Endothelial cell of umbilical vein (primary cell): ENCODE measurements around the gene LAMC1. TPM values are rescaled to one million over a fixed set of nuclear protein-coding genes. Genes with fewer than 3 reads are reported as not detected.

Experiments
- BruUV-seq: library from RNA; stranded (reverse); fragments of 400-500 nt; replicated peaks from 2 replicates; lab custom pipeline; 2021; lab: Mats Ljungman, UMichigan
- CTCF ChIA-PET: fragments of 300-600, 350-600 bp; sonication (Branson Sonifier 250); formaldehyde crosslinking; loops from one replicate; lab custom pipeline; 2021; ENCODE audit warnings: antibody characterized with exemption, inconsistent platforms; lab: Charles Lee
- POLR2A ChIA-PET: fragments of 300-600, 350-600 bp; sonication (Branson Sonifier 250); formaldehyde crosslinking; loops from one replicate; lab custom pipeline; 2021; ENCODE audit warnings: antibody characterized with exemption, inconsistent platforms; lab: Charles Lee
- DNase-seq: peaks from one replicate; pipeline ENCODE4 v3.0.0-alpha.2; 2011; ENCODE audit warnings: low read depth, low spot score
- FAIRE-seq: peaks from 2 replicates; lab custom pipeline; 2011; peaks lifted over from hg19 to GRCh38; lab: Jason Lieb, UNC
- H2AFZ ChIP-seq: 2 replicates; pipeline ENCODE4 v1.6.0; 2012; ENCODE audit warnings: low read depth, low read length, control low read depth, inconsistent platforms
- H3K27ac ChIP-seq: 2 replicates; pipeline ENCODE4 v1.5.1; 2011; ENCODE audit warnings: low read depth, mild to moderate bottlenecking, control low read depth, low read length, moderate library complexity; ENCODE audit not compliant: insufficient read depth
- H3K27me3 ChIP-seq, 2 experiments: 2 replicates each; pipeline versions ENCODE4 v1.6.0 to v1.6.1; 2011; ENCODE audit warnings: low read length in 2 of 2, mixed read lengths in 1 of 2; ENCODE audit not compliant: control insufficient read depth in 2 of 2, insufficient read depth in 2 of 2
- H3K36me3 ChIP-seq, 2 experiments: 2 replicates in 1 of 2; 3 replicates in 1 of 2; pipeline ENCODE4 v1.5.1; 2011; ENCODE audit warnings: low read length in 2 of 2, mild to moderate bottlenecking in 1 of 2, moderate library complexity in 1 of 2; ENCODE audit not compliant: control insufficient read depth in 2 of 2, insufficient read depth in 2 of 2; ENCODE audit errors: extremely low read depth in 1 of 2
- H3K4me1 ChIP-seq: 3 replicates; pipeline ENCODE4 v1.5.1; 2011; ENCODE audit warnings: mild to moderate bottlenecking, low read length; ENCODE audit not compliant: control insufficient read depth, insufficient read depth; ENCODE audit errors: extremely low read depth
- H3K4me2 ChIP-seq: 2 replicates; pipeline ENCODE4 v1.6.1; 2011; ENCODE audit warnings: low read length, control low read depth, mixed read lengths; ENCODE audit not compliant: insufficient read depth
- H3K4me3 ChIP-seq, 3 experiments: fragments of 200-600 bp in 1 of 3; sonication (generic), shearing (Covaris generic) in 1 of 3; replicated peaks in 1 of 3; 2 replicates each; pipeline ENCODE4 v1.5.1; 2011 to 2016; ENCODE audit warnings: control low read depth in 3 of 3, low read length in 3 of 3, mild to moderate bottlenecking in 2 of 3, inconsistent platforms in 1 of 3, low read depth in 1 of 3, moderate library complexity in 1 of 3; ENCODE audit not compliant: insufficient read depth in 1 of 3
- H3K79me2 ChIP-seq: 2 replicates; pipeline ENCODE4 v1.6.0; 2012; ENCODE audit warnings: low read length, inconsistent platforms; ENCODE audit not compliant: control insufficient read depth, insufficient read depth
- H3K9ac ChIP-seq: replicated peaks from 2 replicates; pipeline ENCODE3; 2011; ENCODE audit warnings: low read length, control low read depth; ENCODE audit not compliant: insufficient read depth; ENCODE audit errors: extremely low read depth
- H3K9me1 ChIP-seq: replicated peaks from 3 replicates; pipeline ENCODE4 v1.6.0; 2011; ENCODE audit warnings: mild to moderate bottlenecking, low read length; ENCODE audit not compliant: control insufficient read depth, insufficient read depth; ENCODE audit errors: extremely low read depth
- H3K9me3 ChIP-seq: replicated peaks from 2 replicates; pipeline ENCODE4 v1.5.1; 2012; ENCODE audit warnings: low read length, inconsistent platforms; ENCODE audit not compliant: control insufficient read depth, insufficient read depth
- H4K20me1 ChIP-seq: replicated peaks from 2 replicates; pipeline ENCODE3; 2011; ENCODE audit warnings: mild to moderate bottlenecking, low read length; ENCODE audit not compliant: control insufficient read depth, insufficient read depth; ENCODE audit errors: extremely low read depth
- EZH2 ChIP-seq: IDR thresholded peaks from 2 replicates; pipeline ENCODE4 v1.6.1; 2012; ENCODE audit warnings: borderline replicate concordance, low read depth, mild to moderate bottlenecking, moderate library complexity, low read length, inconsistent platforms; ENCODE audit not compliant: severe bottlenecking
- FOS ChIP-seq: IDR thresholded peaks from 2 replicates; pipeline ENCODE4 v1.6.1; 2011; ENCODE audit warnings: mild to moderate bottlenecking, low read length, moderate library complexity, borderline replicate concordance; ENCODE audit not compliant: insufficient read depth
- GATA2 ChIP-seq: IDR thresholded peaks from 2 replicates; pipeline ENCODE4 v1.7.0; 2011; ENCODE audit warnings: low read depth, mild to moderate bottlenecking, moderate library complexity, mixed read lengths, low read length; ENCODE audit not compliant: insufficient read length, insufficient read depth
- JUN ChIP-seq: IDR thresholded peaks from 2 replicates; pipeline ENCODE4 v1.6.1; 2011; ENCODE audit warnings: borderline replicate concordance, low read depth; ENCODE audit not compliant: insufficient read length, insufficient read depth
- MAX ChIP-seq: IDR thresholded peaks from 2 replicates; pipeline ENCODE4 v1.6.1; 2011; ENCODE audit not compliant: insufficient read depth, insufficient read length
- MYC ChIP-seq: IDR thresholded peaks from one replicate; pipeline ENCODE4 v1.6.1; 2011; ENCODE audit warnings: mild to moderate bottlenecking, low read depth, low read length
- POLR2A ChIP-seq: IDR thresholded peaks from 2 replicates; pipeline ENCODE4 v1.6.1; 2012; ENCODE audit warnings: low read depth, mild to moderate bottlenecking, control low read depth, low read length
- POLR2AphosphoS5 ChIP-seq: IDR thresholded peaks from 2 replicates; pipeline ENCODE4 v1.6.1; 2012; ENCODE audit warnings: low read depth, mild to moderate bottlenecking, control low read depth, low read length, moderate library complexity; ENCODE audit not compliant: insufficient read depth
- dilution Hi-C: fragments of 300-500 bp; cut with MboI; formaldehyde crosslinking; loops from one replicate; pipeline ENCODE4 v1.15.0; 2019; ENCODE audit warnings: low sequenced_read_pairs; ENCODE audit not compliant: extremely low pct_ligation_motif_present
- intact Hi-C: fragments of 100-400 bp; cut with micrococcal nuclease; formaldehyde crosslinking; loops from one replicate; pipeline ENCODE4 v1.10.0; 2022
- polyA plus RNA-seq, 4 experiments: library from polyadenylated mRNA; depleted of rRNA in 3 of 4; stranded (reverse) in 3 of 4; unstranded in 1 of 4; fragments of >200 nt; gene quantifications; 2 replicates each; pipeline versions ENCODE4 v1.2.1 to v1.2.3, GENCODE V29; 2011 to 2012; ENCODE audit warnings: missing spikeins in 1 of 4
- total RNA-seq: library from RNA; stranded (reverse); gene quantifications from 2 replicates; pipeline ENCODE4 v1.2.3, GENCODE V29; 2021
- TF ChIP-seq, protein P1 (sequence below), 2 donors: IDR thresholded peaks; 1 replicate in 1 of 2; 2 replicates in 1 of 2; pipeline ENCODE4 v1.5.1; 2011; ENCODE audit warnings: low read length in 2 of 2, mild to moderate bottlenecking in 2 of 2, moderate library complexity in 2 of 2, control low read depth in 1 of 2, inconsistent platforms in 1 of 2, low read depth in 1 of 2; ENCODE audit not compliant: insufficient read depth in 1 of 2; ENCODE audit errors: extremely low read depth in 1 of 2

LAMC1 gene
- total and polyA plus RNA-seq, 2 donors (not counting 3 experiments of a cell fraction or from before 2014, with no cell fraction given), result 92.5 to 216 TPM

- H3K9me3 ChIP-seq, result no peaks in the 10 kb centered on the region
- no peaks in the 10 kb centered on the region for H3K9me1 ChIP-seq
- no peaks in the 10 kb centered on the region for H3K79me2 ChIP-seq
- no peak overlapping the region for H2AFZ ChIP-seq
- H3K27ac ChIP-seq, result no peak overlapping the region
- no peaks in the 10 kb centered on the region for H4K20me1 ChIP-seq
- H3K4me1 ChIP-seq, result no peaks in the 10 kb centered on the region
- POLR2A ChIA-PET, result no interaction called here
- dilution Hi-C loops (no loop called here), intact Hi-C loops (no loop called here)
- no peak overlapping the region for H3K4me2 ChIP-seq
- no peaks in the 10 kb centered on the region for H3K27me3 ChIP-seq
- CTCF ChIA-PET, result interaction anchor here (0.7 to 1.4 kb wide), 3 partner anchors 8 to 83 kb away, joined by 3 to 5 read pairs (median 4); no protein-coding TSS in a partner anchor
- TF ChIP-seq JUN (no peak), EZH2 (no peak), GATA2 (no peak)
- TF ChIP-seq, protein P1, sequence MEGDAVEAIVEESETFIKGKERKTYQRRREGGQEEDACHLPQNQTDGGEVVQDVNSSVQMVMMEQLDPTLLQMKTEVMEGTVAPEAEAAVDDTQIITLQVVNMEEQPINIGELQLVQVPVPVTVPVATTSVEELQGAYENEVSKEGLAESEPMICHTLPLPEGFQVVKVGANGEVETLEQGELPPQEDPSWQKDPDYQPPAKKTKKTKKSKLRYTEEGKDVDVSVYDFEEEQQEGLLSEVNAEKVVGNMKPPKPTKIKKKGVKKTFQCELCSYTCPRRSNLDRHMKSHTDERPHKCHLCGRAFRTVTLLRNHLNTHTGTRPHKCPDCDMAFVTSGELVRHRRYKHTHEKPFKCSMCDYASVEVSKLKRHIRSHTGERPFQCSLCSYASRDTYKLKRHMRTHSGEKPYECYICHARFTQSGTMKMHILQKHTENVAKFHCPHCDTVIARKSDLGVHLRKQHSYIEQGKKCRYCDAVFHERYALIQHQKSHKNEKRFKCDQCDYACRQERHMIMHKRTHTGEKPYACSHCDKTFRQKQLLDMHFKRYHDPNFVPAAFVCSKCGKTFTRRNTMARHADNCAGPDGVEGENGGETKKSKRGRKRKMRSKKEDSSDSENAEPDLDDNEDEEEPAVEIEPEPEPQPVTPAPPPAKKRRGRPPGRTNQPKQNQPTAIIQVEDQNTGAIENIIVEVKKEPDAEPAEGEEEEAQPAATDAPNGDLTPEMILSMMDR (IDR thresholded peaks at IDR 0.05; ENCODE audit: extremely low read depth in 1 of 2, insufficient read depth in 1 of 2, low read depth in 1 of 2, low read length in 2 of 2), result no peak
- no peaks in the 10 kb centered on the region for H3K36me3 ChIP-seq
- FAIRE-seq, result no peak
- no peak for DNase-seq
- no peak overlapping the region for H3K9ac ChIP-seq
- H3K4me3 ChIP-seq, result no peak overlapping the region
- BruUV-seq, result no TSS peak
These were observed 129.0 kb downstream of the LAMC1 start for GRCh38 chr1:183152180-183152579.

DNA sequence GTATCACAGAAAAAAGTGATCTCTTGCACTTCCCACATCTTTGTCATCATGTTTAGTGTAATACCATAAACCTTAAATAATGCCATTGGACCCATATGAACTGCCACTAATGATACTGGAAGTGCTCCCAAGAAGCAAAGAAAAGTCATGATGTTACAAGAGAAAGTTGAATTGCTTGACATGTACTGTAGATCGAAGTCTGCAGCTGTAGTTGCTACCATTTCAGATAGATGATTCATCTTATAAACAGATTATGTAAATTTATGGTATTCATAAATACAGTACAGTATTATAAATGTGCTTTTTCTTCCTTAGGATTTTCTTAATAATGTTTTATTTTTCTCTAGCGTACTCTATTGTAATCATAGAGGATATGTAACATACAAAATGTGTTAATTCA is 132.7 kb downstream of the LAMC1 start:
- no peaks in the 10 kb centered on the region for H3K27me3 ChIP-seq
- no peak overlapping the region for H3K4me2 ChIP-seq
- H3K36me3 ChIP-seq, result no peaks in the 10 kb centered on the region
- POLR2A ChIA-PET, result no interaction called here
- no peaks in the 10 kb centered on the region for H3K9me3 ChIP-seq
- CTCF ChIA-PET, result no interaction called here
- H3K9me1 ChIP-seq, result no peaks in the 10 kb centered on the region
- intact Hi-C loops (no loop called here), dilution Hi-C loops (no loop called here)
- FAIRE-seq, result no peak
- no peak for DNase-seq
- H3K27ac ChIP-seq, result no peak overlapping the region
- TF ChIP-seq POLR2AphosphoS5 (no peak), GATA2 (no peak), MYC (no peak), FOS (no peak), EZH2 (no peak), JUN (no peak), POLR2A (no peak), MAX (no peak)
- TF ChIP-seq, protein P1 (IDR thresholded peaks at IDR 0.05; ENCODE audit: extremely low read depth in 1 of 2, insufficient read depth in 1 of 2, low read depth in 1 of 2, low read length in 2 of 2), result no peak
- H3K79me2 ChIP-seq, result no peaks in the 10 kb centered on the region
- no peak overlapping the region for H3K9ac ChIP-seq
- H2AFZ ChIP-seq, result no peak overlapping the region
- no peaks in the 10 kb centered on the region for H4K20me1 ChIP-seq
- no peaks in the 10 kb centered on the region for H3K4me1 ChIP-seq
- no peak overlapping the region for H3K4me3 ChIP-seq
- BruUV-seq, result no TSS peak
